Measurements from ENCODE around the gene CDC42BPA.

CDC42BPA gene

DNA sequence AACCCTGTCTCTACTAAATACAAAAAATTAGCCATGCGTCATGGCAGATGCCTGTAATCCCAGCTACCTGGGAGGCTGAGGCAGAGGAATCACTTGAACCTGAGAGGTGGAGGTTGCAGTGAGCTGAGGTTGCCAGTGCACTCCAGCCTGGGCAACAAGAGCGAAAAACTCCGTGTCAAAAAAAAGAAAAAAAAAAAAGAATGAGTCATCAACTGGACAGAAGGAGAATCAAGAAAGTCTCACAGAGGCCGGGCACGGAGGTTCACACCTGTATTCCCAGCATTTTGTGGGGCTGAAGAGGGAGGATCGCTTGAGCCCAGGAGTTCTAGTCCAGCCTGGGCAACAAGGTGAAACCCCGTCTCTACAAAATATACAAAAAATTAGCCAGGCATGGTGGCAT is 45.5 kb upstream of the CDC42BPA start:
- H3K9ac ChIP-seq (ENCODE audit: low read length), result no peak overlapping the region
- DNase-seq, result no peak
- H3K27ac ChIP-seq (ENCODE audit: low read depth, low read length), result no peak overlapping the region

DNA sequence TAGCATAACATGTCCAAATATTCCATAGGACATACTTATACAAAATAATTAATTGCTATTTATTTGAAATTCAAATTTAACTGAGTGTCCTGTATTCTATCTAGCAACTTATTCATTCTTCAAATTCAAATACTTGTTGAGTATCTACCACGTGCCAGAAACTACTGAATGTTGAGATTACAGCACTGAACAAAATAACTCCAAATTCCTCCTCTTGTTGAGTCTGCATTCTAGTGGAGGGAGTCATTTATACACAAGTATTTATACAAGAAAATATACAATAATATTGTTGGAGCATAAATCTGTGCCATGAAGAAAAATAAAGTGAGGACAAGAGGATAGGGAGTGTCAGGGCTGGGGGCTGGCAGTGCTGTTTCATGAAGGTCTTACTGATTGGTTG is 43.7 kb upstream of the CDC42BPA start:
- Histone ChIP-seq H4K12ac (ENCODE audit: low read depth, low read length) (no peak overlapping the region), H3K4me3 (ENCODE audit: low read depth, low read length) (no peak overlapping the region), H2BK12ac (ENCODE audit: low read length) (no peak overlapping the region), H4K91ac (ENCODE audit: low read depth, low read length) (no peak overlapping the region), H3K79me1 (ENCODE audit: low read length) (peaks cover 6% of the 10 kb centered on the region), H3K18ac (ENCODE audit: low read length) (no peak overlapping the region), H3K4ac (ENCODE audit: low read depth, low read length) (no peak overlapping the region), H4K8ac (ENCODE audit: low read depth, low read length) (no peak overlapping the region), H2AK5ac (ENCODE audit: low read length) (no peak overlapping the region), H3K27me3 (ENCODE audit: insufficient read depth, low read length) (no peaks in the 10 kb centered on the region), H3K9me3 (ENCODE audit: insufficient read depth, low read depth, low read length) (peaks cover 1% of the 10 kb centered on the region), H3K27ac (ENCODE audit: low read depth, low read length) (no peak overlapping the region), H2BK120ac (ENCODE audit: insufficient read depth, low read length, poor library complexity) (no peak overlapping the region), H3K14ac (ENCODE audit: low read length) (no peak overlapping the region), H3K4me2 (ENCODE audit: low read length) (no peak overlapping the region), H3K4me1 (ENCODE audit: control insufficient read depth in 1 of 2, insufficient read depth in 2 of 2, low read length in 2 of 2) (peaks cover 6 to 7% of the 10 kb centered on the region in 2 experiments), H2BK5ac (ENCODE audit: low read depth, low read length, poor library complexity) (no peak overlapping the region), H3K9ac (ENCODE audit: low read length) (no peak overlapping the region), H3K36me3 (ENCODE audit: control insufficient read depth in 1 of 2, insufficient read depth in 2 of 2, low read length in 2 of 2) (no peaks in the 10 kb centered on the region), H3K23ac (ENCODE audit: low read length) (no peak overlapping the region), H3K79me2 (ENCODE audit: control insufficient read depth, insufficient read depth, low read length, poor library complexity) (no peaks in the 10 kb centered on the region), H2AFZ (ENCODE audit: insufficient read depth, low read length, poor library complexity) (no peak overlapping the region)
- no peak for DNase-seq
- no CpG with 5 or more reads among the region's 1 CpG for WGBS (ENCODE audit: extremely low coverage, insufficient coverage, insufficient read length)

More for the DNA sequence above, 45.5 kb upstream of the CDC42BPA start:
- no peak overlapping the region for H2BK12ac ChIP-seq (ENCODE audit: low read length)
- H3K23ac ChIP-seq (ENCODE audit: low read length), result no peak overlapping the region
- H3K4me2 ChIP-seq (ENCODE audit: low read length), result no peak overlapping the region
- H2AK5ac ChIP-seq (ENCODE audit: low read length), result no peak overlapping the region
- H4K91ac ChIP-seq (ENCODE audit: low read depth, low read length), result no peak overlapping the region
- no peak overlapping the region for H3K14ac ChIP-seq (ENCODE audit: low read length)
- peaks cover 0 to 2% of the 10 kb centered on the region in 2 experiments for H3K4me1 ChIP-seq (ENCODE audit: control insufficient read depth in 1 of 2, insufficient read depth in 2 of 2, low read length in 2 of 2)
- no peak overlapping the region for H2BK5ac ChIP-seq (ENCODE audit: low read depth, low read length, poor library complexity)
- no peak overlapping the region for H3K4me3 ChIP-seq (ENCODE audit: low read depth, low read length)
- H3K9me3 ChIP-seq (ENCODE audit: insufficient read depth, low read depth, low read length), result peaks cover 1% of the 10 kb centered on the region
- H3K79me2 ChIP-seq (ENCODE audit: control insufficient read depth, insufficient read depth, low read length, poor library complexity), result no peaks in the 10 kb centered on the region
- no peak overlapping the region for H4K12ac ChIP-seq (ENCODE audit: low read depth, low read length)
- no peak overlapping the region for H3K18ac ChIP-seq (ENCODE audit: low read length)
- no peaks in the 10 kb centered on the region for H3K27me3 ChIP-seq (ENCODE audit: insufficient read depth, low read length)
- WGBS (ENCODE audit: extremely low coverage, insufficient coverage, insufficient read length), result no CpG with 5 or more reads among the region's 7 CpGs
- H4K8ac ChIP-seq (ENCODE audit: low read depth, low read length), result no peak overlapping the region
- no peaks in the 10 kb centered on the region for H3K79me1 ChIP-seq (ENCODE audit: low read length)
- H2BK120ac ChIP-seq (ENCODE audit: insufficient read depth, low read length, poor library complexity), result no peak overlapping the region
- H3K36me3 ChIP-seq (ENCODE audit: control insufficient read depth in 1 of 2, insufficient read depth in 2 of 2, low read length in 2 of 2), result no peaks in the 10 kb centered on the region
- no peak overlapping the region for H3K4ac ChIP-seq (ENCODE audit: low read depth, low read length)
- H2AFZ ChIP-seq (ENCODE audit: insufficient read depth, low read length, poor library complexity), result no peak overlapping the region

DNA sequence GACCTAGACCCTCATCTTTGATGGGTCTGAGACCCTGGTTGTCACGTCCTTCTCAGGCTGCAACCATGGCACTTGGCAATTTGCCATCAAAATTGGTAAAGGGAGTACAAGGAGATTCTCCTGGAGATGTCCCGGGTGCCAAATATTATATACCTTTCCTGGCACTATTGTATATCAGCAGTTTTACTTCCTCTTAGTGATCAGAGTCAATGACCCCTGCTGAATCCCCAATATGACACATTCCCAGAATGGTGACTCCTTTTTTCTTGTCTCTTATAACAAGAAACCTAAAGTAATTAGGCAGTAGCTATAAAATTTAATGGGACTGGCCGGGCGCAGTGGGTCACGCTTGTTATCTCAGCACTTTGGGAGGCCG is 39.6 kb upstream of the CDC42BPA start:
- Histone ChIP-seq H4K8ac (ENCODE audit: low read depth, low read length) (peak overlapping the region; percentile 65), H2AK5ac (ENCODE audit: low read length) (peak overlapping the region; percentile 89), H3K23ac (ENCODE audit: low read length) (no peak overlapping the region), H3K27ac (ENCODE audit: low read depth, low read length) (peak overlapping the region; percentile 51), H3K14ac (ENCODE audit: low read length) (no peak overlapping the region), H3K18ac (ENCODE audit: low read length) (no peak overlapping the region), H3K79me2 (ENCODE audit: control insufficient read depth, insufficient read depth, low read length, poor library complexity) (no peaks in the 10 kb centered on the region), H4K12ac (ENCODE audit: low read depth, low read length) (no peak overlapping the region), H3K4me3 (ENCODE audit: low read depth, low read length) (no peak overlapping the region), H3K4me1 (ENCODE audit: control insufficient read depth in 1 of 2, insufficient read depth in 2 of 2, low read length in 2 of 2) (peaks cover 8 to 11% of the 10 kb centered on the region in 2 experiments), H3K9me3 (ENCODE audit: insufficient read depth, low read depth, low read length) (peaks cover 1% of the 10 kb centered on the region), H4K91ac (ENCODE audit: low read depth, low read length) (peak overlapping the region; percentile 25), H3K27me3 (ENCODE audit: insufficient read depth, low read length) (no peaks in the 10 kb centered on the region), H2BK120ac (ENCODE audit: insufficient read depth, low read length, poor library complexity) (no peak overlapping the region), H3K4me2 (ENCODE audit: low read length) (peak overlapping the region; percentile 29), H3K36me3 (ENCODE audit: control insufficient read depth in 1 of 2, insufficient read depth in 2 of 2, low read length in 2 of 2) (no peaks in the 10 kb centered on the region), H2BK12ac (ENCODE audit: low read length) (peak overlapping the region; percentile 91), H2AFZ (ENCODE audit: insufficient read depth, low read length, poor library complexity) (no peak overlapping the region), H3K4ac (ENCODE audit: low read depth, low read length) (no peak overlapping the region), H3K9ac (ENCODE audit: low read length) (no peak overlapping the region), H2BK5ac (ENCODE audit: low read depth, low read length, poor library complexity) (peak overlapping the region; percentile 14), H3K79me1 (ENCODE audit: low read length) (peaks cover 6% of the 10 kb centered on the region)
- no peak for DNase-seq
- WGBS (ENCODE audit: extremely low coverage, insufficient coverage, insufficient read length), result no CpG with 5 or more reads among the region's 6 CpGs

DNA sequence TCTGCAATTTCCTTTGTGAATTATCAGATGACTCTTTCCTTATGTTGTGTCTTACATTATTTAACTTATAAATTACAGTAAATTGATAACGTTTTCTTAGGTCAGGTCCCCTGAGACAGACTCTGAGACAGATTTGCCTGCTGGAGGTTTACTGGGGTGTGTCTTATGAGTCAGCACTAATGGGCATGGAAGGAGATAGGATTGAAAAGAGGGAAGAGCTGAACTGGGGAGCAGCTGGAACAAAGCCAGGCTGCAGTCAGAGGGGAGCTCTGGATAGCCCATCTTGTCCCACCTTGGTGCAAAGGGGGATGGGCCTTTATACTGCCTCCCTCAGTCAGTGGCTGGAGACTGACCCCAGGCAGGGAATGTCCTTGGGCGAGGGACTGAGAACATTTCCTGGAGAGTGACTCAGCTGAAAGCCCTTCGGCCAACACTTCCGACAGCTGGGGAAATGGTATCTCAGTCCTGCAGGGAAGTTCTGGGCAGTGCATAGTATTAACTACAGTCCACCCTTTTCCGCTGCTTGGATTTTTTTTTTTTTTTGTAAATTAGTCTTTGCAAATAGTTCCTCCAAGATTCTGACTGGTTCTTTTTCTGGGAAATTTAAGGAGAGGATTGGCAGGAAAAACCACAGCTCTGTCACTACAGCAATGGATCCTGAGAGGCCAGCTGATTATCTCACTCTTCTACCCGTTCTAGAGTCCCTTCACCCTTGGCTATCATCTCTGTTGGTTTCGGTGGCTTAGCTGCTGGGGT is 39.1 kb upstream of the CDC42BPA start:
- peak overlapping the region; percentile 65 for H4K8ac ChIP-seq (ENCODE audit: low read depth, low read length)
- no peaks in the 10 kb centered on the region for H3K79me2 ChIP-seq (ENCODE audit: control insufficient read depth, insufficient read depth, low read length, poor library complexity)
- H2BK120ac ChIP-seq (ENCODE audit: insufficient read depth, low read length, poor library complexity), result peak overlapping the region; percentile 10
- peak overlapping the region; percentile 9 for H3K14ac ChIP-seq (ENCODE audit: low read length)
- H4K91ac ChIP-seq (ENCODE audit: low read depth, low read length), result peak overlapping the region; percentile 25
- no peak overlapping the region for H3K4me3 ChIP-seq (ENCODE audit: low read depth, low read length)
- H3K23ac ChIP-seq (ENCODE audit: low read length), result no peak overlapping the region
- no CpG with 5 or more reads among the region's 7 CpGs for WGBS (ENCODE audit: extremely low coverage, insufficient coverage, insufficient read length)
- no peak overlapping the region for H3K4ac ChIP-seq (ENCODE audit: low read depth, low read length)
- H2BK12ac ChIP-seq (ENCODE audit: low read length), result peak overlapping the region; percentile 91
- peak overlapping the region; percentile 29 for H3K4me2 ChIP-seq (ENCODE audit: low read length)
- H3K27me3 ChIP-seq (ENCODE audit: insufficient read depth, low read length), result no peaks in the 10 kb centered on the region
- peak overlapping the region; percentile 9 for H3K18ac ChIP-seq (ENCODE audit: low read length)
- H3K27ac ChIP-seq (ENCODE audit: low read depth, low read length), result peak overlapping the region; percentile 51
- H4K12ac ChIP-seq (ENCODE audit: low read depth, low read length), result peak overlapping the region; percentile 6
- no peaks in the 10 kb centered on the region for H3K36me3 ChIP-seq (ENCODE audit: control insufficient read depth in 1 of 2, insufficient read depth in 2 of 2, low read length in 2 of 2)
- H3K79me1 ChIP-seq (ENCODE audit: low read length), result peaks cover 6% of the 10 kb centered on the region
- H2BK5ac ChIP-seq (ENCODE audit: low read depth, low read length, poor library complexity), result peak overlapping the region; percentile 34
- H3K9ac ChIP-seq (ENCODE audit: low read length), result no peak overlapping the region
- DNase-seq, result peak; percentile 78 to 79
- peak overlapping the region; percentile 89 for H2AK5ac ChIP-seq (ENCODE audit: low read length)
- H2AFZ ChIP-seq (ENCODE audit: insufficient read depth, low read length, poor library complexity), result peak overlapping the region; percentile 50
- H3K9me3 ChIP-seq (ENCODE audit: insufficient read depth, low read depth, low read length), result peaks cover 1% of the 10 kb centered on the region
- H3K4me1 ChIP-seq (ENCODE audit: control insufficient read depth in 1 of 2, insufficient read depth in 2 of 2, low read length in 2 of 2), result peaks cover 8 to 11% of the 10 kb centered on the region in 2 experiments
